HG03135 (cell line): ENCODE results near the gene CFC1B.
"Not testable (repeated sequence)": the region's sequence is repeated elsewhere in the genome, so short reads cannot be mapped to it uniquely, and the experiment has no call there.

ENCODE experiments used
- ATAC-seq: cut with Tn5 transposase; IDR thresholded peaks from one replicate; pipeline ENCODE4 v1.9.1; 2021; ENCODE audit warnings: mild to moderate bottlenecking, moderate library complexity; ENCODE audit not compliant: unreplicated experiment

The CFC1B gene

DNA sequence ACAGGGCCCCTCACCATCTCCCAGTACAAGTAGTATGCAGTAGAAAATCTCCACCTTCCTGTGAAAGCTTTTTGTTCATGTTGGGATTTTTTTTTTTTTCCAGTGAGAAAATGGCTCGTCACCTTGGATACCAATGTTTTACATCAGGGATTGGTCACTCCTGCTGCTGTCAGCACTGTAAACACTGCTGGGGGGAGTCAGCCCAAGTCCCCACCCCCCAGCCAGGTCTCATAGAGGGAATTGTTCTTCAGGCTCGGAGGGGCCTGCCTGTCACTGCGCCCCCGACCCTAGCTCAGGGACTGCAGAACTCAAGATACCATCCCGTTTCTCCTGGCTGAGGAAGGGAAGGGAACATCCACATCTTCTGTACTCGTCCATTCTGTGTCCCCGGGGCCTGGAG is at the start of gene CFC1B:
TSS of gene CFC1B (plus strand) at position 231 of the 400 bp plus-strand sequence. CDS start 263 bp downstream, outside the sequence.
- ATAC-seq, result not testable (repeated sequence)

DNA sequence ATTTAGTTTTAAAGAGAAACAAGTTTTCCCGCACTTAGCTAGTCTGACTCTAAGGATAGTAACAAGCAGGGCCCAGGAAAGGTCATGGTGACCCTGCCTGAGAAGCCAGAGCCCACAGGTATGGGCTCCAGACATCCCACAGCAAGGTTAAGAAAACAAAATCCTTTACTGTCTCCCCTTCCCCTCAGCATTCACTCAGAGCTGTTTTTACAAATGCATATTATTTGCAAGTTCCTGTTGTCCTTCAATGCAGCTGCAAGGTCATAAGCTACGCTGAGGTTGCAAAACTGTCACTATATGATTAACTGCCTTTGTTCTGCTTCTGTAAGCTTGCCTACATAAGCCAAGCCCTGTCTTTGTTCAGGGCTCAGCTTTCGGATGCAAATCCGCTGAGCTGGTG is 29.9 kb upstream of the CFC1B start:
- ATAC-seq, result not testable (repeated sequence)

DNA sequence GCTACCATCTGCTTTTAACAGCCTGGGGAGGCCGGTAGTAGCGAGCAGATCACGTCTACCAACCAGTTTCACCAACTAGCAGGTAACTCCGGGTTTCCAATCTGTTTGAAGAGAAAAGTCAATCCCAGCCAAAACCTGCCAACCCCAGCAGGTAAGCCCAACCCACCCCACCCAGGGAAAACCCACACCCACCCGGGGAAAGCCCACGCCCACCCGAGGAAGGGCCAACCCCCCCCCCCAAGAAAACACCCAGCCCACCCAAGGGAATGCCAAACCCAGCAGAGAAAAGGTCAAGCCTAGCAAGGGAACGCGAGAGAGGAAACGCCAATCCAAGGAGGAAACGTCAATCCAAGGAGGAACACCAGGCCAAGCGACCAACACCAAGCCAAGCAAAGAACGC is 11.8 kb upstream of the CFC1B start, which contains the start of gene POTEI:
TSS of gene POTEI (minus strand) at position 101 of the 400 bp plus-strand sequence. CDS start at position 8, 93 bp downstream.
- ATAC-seq, result not testable (repeated sequence)

DNA sequence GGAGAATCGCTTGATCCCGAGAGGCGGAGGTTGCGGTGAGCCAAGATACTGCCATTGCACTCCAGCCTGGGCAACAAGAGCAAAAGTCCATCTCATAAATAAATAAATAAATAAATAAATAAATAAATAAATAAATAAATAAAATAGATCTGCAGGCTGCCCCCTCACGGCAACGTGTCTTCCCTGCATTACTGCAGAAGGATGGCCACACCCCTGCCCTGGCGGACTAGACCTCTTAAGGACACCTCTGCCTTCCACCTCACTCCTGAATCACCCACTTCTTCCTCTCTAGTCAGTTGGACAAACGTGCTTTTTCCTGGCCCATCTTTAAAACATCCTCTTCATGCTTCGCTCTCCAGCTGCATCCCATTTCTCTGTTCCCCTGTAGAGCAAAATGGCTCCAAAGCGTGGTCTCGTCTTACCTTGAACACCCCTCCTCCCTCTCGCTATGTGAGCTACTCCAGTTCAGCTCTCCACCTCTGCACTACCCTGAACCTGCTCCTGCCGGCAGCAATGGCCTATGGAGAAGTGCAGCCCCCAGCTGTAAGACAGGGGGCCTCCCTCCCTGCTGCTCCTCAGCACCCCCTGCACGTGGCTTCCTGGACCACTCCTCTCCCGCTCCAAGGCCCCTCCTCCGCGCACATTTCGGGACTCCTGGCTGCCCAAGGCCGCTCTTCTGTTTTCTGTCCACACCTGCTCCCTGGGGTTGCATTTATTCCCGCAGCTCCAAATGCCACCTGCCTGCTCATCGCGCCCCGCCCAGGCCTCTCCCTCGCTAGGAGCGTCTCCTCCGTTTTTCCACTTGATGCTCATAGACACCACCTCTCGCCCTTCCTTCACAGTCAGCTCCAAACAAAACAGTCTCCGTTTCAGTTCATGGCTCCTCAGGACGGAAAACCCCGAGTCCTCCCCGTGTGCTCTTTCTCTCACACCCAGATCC is 9.9 kb upstream of the CFC1B start:
- ATAC-seq, result not testable (repeated sequence)

DNA sequence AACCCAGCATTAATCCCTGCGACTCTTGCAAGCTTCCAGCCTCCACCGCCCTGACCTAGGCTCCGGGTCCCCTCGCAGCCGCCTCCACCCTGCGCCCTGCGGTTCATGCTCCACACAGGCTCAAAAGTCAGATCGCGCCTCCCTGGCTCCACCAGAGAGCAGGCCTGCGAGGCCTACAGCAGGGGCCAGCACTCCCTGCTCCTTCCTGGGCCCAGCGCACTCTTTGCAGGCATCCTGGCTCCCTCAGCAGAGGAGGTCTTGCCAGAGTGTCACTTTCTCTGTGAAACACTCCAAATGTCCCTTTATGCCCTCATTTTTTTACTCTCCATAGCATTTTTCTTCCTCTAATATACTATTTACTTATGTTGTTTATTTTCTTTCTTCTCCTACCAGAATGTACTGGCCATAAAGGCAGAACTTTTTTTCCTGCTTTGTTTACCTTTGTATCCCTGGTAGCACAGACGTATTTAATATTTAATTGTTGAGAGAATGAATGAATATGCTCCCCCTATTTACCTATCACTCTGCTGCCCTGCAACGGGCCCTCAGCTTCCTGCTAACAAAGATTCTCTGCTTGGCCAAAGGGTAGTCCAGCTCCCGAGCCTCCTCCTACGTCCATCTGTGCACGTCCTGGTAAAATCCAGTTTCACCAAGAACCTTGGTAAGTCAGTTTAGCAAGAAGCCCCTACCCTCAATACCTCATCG is 9.1 kb upstream of the CFC1B start:
- not testable (repeated sequence) for ATAC-seq

DNA sequence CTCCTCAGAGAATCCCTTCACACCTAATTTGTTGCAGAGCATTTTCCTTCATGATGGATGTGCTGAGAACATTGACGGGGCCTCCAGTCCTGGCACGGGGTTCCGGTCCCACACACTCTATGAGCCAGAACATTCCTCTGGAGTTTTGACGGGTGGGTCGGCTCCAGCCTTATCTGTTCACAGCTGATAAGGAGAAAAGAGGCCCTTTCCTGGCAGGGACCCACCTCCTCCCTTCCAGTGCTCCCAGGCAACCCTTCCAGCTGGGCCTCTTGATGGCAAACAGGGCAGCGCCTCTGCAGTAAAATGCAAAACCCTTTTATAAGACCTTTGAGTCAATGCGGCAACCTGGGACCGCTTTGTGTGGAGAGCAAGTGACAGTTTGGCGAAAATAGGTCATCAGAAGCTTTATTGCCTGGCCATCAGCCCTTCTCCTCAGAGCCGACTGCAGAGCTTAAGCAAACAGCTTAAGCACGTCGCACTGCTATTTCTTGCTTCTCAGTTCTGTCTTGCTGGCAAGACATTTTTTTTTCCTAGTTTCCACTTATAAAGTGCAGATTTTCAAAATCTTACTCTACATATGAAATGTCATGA is 2.4 kb upstream of the CFC1B start:
- ATAC-seq, result not testable (repeated sequence)

DNA sequence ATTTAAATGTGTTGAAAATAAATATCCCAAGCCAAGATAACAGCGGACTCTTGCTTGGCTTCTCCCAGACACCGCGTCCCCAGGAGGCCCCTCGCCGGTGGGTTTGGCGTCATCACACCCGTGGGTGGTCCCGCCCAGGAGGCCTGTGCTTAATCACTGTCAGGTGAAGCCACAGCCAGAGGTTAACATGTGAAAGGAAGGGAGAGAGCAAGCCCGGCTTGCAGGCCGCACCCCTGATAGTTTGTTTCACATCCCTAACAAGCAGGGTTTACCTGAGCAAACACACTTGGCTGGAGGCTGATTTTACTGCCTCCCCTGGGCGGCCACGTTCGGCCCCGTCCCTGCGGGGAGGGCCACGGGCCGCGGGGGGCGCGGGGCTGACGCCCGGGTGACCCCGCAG is 1.4 kb downstream of the CFC1B start:
- not testable (repeated sequence) for ATAC-seq

DNA sequence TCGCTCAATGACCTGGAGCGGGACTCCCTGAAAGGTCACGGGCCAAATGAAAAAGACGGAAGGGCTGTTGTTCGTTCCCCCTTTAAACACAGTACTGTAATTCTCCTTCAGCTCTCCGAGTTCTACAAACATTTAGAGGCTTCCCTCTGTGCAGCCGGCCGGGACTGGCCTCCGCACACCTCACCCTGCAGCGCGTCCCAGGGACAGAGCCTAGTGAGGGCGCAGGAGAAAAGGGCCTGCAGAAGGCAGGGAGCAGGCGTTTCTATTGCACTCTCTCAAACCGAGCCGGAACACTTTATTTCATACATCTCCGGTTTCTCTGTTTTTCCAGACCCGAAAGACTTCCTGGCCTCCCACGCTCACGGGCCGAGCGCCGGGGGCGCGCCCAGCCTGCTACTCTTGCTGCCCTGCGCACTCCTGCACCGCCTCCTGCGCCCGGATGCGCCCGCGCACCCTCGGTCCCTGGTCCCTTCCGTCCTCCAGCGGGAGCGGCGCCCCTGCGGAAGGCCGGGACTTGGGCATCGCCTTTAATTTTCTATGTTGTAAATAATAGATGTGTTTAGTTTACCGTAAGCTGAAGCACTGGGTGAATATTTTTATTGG is 6.4 kb downstream of the CFC1B start:
- not testable (repeated sequence) for ATAC-seq

DNA sequence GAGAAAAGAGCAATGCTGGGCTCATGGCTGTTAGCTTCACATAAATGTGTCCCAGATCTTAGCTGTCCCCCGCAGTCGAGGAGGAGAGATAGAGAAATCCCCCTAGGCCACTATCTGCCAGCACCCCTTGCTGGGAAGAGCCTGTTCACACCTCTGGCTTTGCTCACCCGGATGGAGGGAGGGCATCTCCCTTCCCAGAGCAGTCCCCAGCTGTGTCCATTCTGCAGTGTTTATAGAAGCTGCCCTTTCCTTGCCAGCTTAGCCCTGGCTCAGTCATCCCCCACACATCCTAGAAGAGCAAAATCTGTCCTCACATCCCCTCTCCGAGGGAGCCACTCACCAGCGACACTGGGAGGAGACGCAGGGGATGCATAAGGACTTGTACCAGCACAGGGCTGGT is 8.5 kb downstream of the CFC1B start:
- not testable (repeated sequence) for ATAC-seq

DNA sequence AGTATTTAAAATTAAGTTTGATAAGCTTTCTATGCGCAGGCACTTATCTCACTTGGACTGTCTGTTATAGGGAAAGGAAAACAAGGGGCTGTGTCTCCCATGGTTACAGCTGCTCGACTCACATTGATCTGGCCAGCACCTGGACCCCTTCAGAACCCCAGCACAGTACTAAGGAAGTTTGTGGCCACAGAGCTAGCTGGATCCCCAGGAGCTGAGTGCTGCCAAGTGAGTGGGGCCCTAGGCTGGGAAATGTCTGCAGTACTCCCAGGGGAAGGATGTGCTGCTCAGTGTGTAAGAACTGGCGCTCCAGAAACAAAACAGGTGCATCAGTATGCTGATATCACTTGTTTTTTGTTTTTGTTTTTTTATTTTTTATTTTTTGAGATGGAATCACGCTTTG is 9.2 kb downstream of the CFC1B start:
- ATAC-seq, result not testable (repeated sequence)

DNA sequence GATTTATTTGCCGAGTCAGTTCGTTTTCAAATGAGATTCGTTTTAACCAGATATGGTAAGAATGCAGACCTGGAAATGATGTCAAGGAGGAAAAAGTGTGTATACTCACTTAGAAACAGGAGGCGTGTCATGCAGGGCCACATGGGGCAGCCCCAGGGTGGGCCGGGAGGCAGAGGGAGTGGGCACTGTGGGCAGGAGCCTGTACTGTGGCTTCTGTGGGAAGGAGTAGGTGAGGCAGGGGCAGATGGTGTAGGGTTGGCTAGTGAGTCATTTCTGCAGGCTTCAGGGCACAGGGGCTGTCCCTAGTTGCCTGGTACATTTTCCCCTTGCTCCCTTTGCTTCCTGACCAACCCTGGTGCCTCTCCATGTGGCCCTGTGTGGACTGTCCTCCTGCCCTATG is 10.2 kb downstream of the CFC1B start:
- ATAC-seq, result not testable (repeated sequence)

DNA sequence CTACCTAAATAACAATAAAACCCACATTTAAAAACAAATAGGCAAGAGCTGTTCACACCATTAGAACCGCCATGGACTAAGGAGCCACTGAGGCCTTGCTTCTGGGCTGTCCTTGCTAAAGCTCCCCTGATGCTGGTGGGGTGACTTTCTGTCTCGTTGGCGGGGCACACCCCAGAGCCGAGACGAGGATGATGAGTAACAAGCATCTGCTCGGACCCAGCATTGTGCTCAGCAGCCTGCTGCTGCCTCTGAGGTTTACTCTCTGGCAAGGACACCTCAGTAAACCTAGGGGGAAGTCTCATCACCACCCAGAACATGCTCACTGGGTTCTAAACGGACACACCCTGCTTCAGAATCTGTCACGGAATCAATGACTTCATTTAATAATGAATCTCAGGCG is 10.7 kb downstream of the CFC1B start:
- ATAC-seq, result not testable (repeated sequence)

DNA sequence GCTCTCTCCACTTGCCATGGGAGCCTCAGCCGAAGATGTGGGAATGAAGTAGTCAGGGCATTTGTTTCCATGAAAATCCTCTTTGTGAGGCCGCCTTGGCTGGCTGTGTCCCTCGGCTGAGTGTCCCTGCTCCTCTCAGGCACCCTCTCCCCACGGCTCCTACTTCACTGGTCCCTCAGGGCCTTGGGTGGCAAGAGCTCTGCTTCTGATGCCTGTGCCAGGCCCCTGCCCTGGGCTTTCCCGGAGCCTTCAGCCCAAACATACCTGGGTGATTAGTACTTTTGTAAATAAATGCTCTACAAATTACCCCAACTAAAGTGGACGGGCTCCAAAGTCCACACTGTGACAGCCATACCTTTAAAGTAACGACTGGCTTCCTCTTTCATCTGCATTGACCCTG is 15.6 kb downstream of the CFC1B start:
- not testable (repeated sequence) for ATAC-seq

DNA sequence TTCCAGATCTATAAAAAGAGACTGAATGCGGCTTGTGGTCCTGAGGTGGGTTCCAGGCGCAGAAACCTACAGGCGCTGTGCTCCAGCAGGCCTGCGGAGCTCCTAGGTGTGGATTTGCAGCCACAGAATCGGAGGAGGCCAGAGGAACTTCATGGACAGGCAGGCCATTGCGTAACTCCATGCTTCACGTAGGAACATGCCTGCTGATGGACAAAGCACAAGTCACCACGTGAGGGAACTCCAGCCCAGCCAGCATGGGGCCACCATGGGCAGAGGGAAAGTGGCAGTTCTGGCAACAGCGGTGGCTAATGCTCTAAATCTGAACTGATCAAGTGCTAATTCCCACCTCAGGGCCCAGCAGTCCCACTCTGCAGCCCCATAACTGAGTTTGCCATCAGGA is 17.2 kb downstream of the CFC1B start:
- ATAC-seq, result not testable (repeated sequence)

DNA sequence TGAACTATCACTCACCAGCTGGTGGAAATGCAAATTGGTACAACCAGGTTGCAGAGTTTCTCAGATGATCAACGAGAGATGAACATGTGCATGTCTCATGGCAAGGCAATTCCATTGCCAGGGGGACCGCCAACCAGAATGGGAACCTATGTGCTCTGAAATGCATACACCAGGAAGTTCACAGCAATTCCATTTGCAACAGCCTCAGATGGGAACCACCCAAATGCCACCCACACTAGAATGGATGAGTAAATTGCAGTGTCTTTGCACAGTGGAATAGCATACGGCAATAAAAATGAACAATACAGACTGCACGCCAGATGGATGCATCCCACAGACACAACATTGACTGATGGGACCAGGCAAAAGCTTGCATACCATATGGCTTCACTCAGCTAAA is 21.8 kb downstream of the CFC1B start:
- not testable (repeated sequence) for ATAC-seq

DNA sequence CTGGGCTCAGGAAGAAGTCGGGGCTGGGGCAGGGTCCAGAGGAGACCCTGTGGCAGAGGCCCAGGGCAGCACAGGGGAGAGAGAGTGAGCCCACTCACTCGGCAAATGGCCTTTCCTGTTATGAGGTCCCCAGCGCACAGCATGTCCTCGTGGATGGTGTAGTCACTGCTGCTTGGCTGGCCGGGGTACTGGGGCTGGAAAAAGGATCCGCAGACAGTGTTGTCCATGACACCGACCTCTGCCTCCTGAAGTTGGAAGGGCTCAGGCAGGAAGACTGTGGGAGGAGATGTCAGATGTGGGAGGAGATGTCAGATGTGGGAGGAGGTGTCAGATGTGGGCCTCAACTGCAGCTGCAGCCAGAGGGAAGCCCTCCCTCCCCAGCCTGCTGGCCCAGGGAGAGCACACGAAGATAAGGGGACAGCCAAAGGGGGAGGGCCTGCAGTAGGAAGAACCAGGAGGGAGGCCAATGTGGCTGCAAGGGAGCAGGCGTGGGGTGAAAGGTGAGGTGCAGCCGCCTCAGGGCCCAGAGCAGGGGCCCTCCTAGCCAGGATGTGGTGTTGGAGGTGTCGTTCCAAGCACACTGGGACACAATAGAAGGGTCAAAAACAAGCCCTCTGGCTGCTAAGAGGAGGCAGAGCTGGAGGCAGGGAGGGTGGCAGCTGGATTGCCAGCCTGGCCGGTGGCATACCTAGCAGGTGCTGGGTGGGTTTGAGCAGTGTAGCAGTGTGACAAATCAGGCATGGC is 22.9 kb downstream of the CFC1B start:
- not testable (repeated sequence) for ATAC-seq

DNA sequence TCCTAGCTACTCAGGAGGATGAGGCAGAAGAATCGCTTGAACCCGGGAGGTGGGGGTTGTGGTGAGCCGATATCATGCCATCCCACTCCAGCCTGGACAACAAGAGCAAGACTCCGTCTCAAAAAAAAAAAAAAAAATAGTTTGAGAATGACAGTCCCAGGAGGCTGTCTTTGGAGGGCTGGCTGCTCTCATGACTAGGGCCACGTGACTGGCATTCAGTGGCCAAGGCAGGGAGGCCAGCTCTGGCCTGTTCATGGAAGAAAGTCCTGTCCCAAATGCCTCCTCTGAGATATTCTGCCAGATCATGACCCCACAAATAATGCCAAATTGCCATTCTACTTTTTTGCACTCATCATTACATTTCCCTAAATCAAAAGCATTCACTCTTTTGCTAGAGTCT is 24.0 kb downstream of the CFC1B start:
- ATAC-seq, result not testable (repeated sequence)

DNA sequence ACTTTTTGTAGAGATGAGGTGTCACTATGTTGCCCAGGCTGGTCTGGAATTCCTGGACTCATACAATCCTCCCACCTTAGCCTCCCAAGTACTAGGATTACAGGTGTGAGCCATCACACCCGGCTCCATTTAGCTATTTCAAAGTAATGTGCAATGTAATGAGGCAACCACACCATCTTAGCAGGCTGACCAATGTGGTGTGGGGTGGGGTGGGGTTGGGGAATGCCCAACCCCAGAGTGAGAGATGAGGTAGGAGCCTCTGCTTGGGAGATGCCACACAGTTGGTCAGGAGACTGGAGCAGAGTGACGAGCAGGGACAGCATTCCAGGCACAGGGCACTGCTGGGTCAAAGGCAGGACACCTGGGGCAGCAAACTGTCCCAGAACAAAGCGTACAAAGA is 27.4 kb downstream of the CFC1B start:
- ATAC-seq, result not testable (repeated sequence)

DNA sequence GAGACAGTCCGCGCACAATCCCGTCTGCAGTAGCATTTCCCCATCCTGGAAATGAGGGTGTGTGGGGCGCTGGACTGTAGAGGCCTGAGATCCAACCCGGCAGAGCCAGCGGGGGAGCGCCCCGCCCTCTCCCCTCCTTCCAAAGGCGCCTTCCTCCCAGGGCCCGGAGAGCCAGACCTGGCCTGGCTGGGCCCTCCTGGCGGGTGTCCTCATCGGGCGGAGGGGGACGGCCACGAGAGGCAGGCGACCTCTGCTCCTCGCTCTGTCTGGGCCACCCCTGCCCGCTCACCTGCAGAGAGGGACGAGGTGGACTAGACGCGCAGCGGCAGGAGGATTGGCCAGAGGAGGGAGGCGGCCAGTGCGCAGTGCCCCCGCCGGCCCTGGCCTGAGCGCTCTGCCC is 28.5 kb downstream of the CFC1B start:
- not testable (repeated sequence) for ATAC-seq

DNA sequence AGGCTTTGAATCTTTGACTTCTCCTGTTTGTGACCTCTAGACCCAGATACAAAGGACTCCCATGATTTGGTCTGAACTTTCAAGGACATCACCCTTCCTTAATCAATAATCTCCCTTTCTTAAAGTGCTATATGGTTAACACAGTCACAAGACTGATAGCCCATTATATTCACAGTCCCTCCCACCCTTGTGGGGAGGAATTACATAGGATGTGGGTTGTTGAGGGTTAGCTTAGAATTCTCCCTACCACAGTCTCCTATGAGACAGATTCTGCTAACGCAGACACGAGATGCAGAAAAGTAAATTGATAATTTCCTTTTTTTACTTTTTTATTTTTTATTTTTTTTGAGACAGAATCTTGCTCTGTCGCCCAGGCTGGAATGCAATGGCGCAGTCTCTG is 33.2 kb downstream of the CFC1B start:
- not testable (repeated sequence) for ATAC-seq
